ENCODE results near the gene NMT1.

NMT1 gene

GRCh38 chr17:45081047-45081703 is 20.1 kb downstream of the NMT1 start:
- DNase-seq (ENCODE audit: low read depth, low spot score): no peak

GRCh38 chr17:45086391-45086790 is 25.3 kb downstream of the NMT1 start:
- DNase-seq (ENCODE audit: low read depth, low spot score): no peak

GRCh38 chr17:45086865-45087503 is 25.9 kb downstream of the NMT1 start:
- no peak for DNase-seq (ENCODE audit: low read depth, low spot score)

GRCh38 chr17:45087504-45087975 is 26.4 kb downstream of the NMT1 start:
- no peak for DNase-seq (ENCODE audit: low read depth, low spot score)

GRCh38 chr17:45087978-45088377 is 26.9 kb downstream of the NMT1 start:
- DNase-seq (ENCODE audit: low read depth, low spot score): no peak

- DNase-seq (ENCODE audit: low read depth, low spot score): no peak
These were observed 27.6 kb downstream of the NMT1 start for GRCh38 chr17:45088741-45089140.

- peak; percentile 38 for DNase-seq (ENCODE audit: low read depth, low spot score)
These were observed 29.6 kb downstream of the NMT1 start for GRCh38 chr17:45090711-45091110.

- no peak for DNase-seq (ENCODE audit: low read depth, low spot score)
These were observed 30.8 kb downstream of the NMT1 start for GRCh38 chr17:45091778-45092425.

- DNase-seq (ENCODE audit: low read depth, low spot score): no peak
These were observed 31.9 kb downstream of the NMT1 start for GRCh38 chr17:45092911-45093430.

- DNase-seq (ENCODE audit: low read depth, low spot score): no peak
These were observed 32.5 kb downstream of the NMT1 start for GRCh38 chr17:45093444-45094110.

GRCh38 chr17:45096141-45096540 is 35.0 kb downstream of the NMT1 start:
- DNase-seq (ENCODE audit: low read depth, low spot score): no peak

GRCh38 chr17:45096926-45097325 is 35.8 kb downstream of the NMT1 start:
- no peak for DNase-seq (ENCODE audit: low read depth, low spot score)

- DNase-seq (ENCODE audit: low read depth, low spot score): no peak
These were observed 37.2 kb downstream of the NMT1 start for GRCh38 chr17:45098081-45098868.

- DNase-seq (ENCODE audit: low read depth, low spot score): peak; percentile 54
These were observed 37.9 kb downstream of the NMT1 start for GRCh38 chr17:45098869-45099616.

GRCh38 chr17:45101546-45101882 is 40.4 kb downstream of the NMT1 start:
- DNase-seq (ENCODE audit: low read depth, low spot score): no peak

- DNase-seq (ENCODE audit: low read depth, low spot score): no peak
These were observed 41.0 kb downstream of the NMT1 start for GRCh38 chr17:45101883-45102811.

- DNase-seq (ENCODE audit: low read depth, low spot score): no peak
These were observed 41.7 kb downstream of the NMT1 start for GRCh38 chr17:45102856-45103255.

GRCh38 chr17:45103269-45103795 is 42.2 kb downstream of the NMT1 start:
- no peak for DNase-seq (ENCODE audit: low read depth, low spot score)

- DNase-seq (ENCODE audit: low read depth, low spot score): no peak
These were observed 42.9 kb downstream of the NMT1 start for GRCh38 chr17:45104029-45104428.

All from iPS DF 19.7 (cell line).